Adipose tissue (tissue), 3 donors: ENCODE measurements around the gene COL20A1. TPM values are rescaled to one million over a fixed set of nuclear protein-coding genes. Genes with fewer than 3 reads are reported as not detected.
"Not testable (repeated sequence)": the region's sequence is repeated elsewhere in the genome, so short reads cannot be mapped to it uniquely, and the experiment has no call there.

Source experiments
- H3K27ac ChIP-seq: one replicate; pipeline ENCODE4 v1.5.1; 2013; ENCODE audit warnings: low read depth, low read length
- WGBS, 3 donors: extraction: QIAGEN DNeasy Blood & Tissue Kit; methylation state at CpG; one replicate each; pipeline ENCODE4 v1.1.7; 2013; 5-methylcytosine and 5-hydroxymethylcytosine counted together
- polyA plus RNA-seq, 3 donors: library from polyadenylated mRNA; stranded (reverse); fragments of 200-250 nt; gene quantifications; one replicate each; pipeline ENCODE4 v1.2.3, GENCODE V29; 2013
- donor health status: healthy with polysubstance abuse.
- donor health status: Bipolar disorder and iron deficiency.
- donor health status: healthy.

Gene COL20A1
- polyA plus RNA-seq, 3 donors = not detected

GRCh38 chr20:63372971-63373885 is 80.2 kb downstream of the COL20A1 start:
- 61 to 70% (median 67%) methylated on average over 34 of the region's 34 CpGs for WGBS, 3 donors
- no peak overlapping the region for H3K27ac ChIP-seq

GRCh38 chr20:63373996-63374395 is 81.0 kb downstream of the COL20A1 start:
- no peak overlapping the region for H3K27ac ChIP-seq
- 63 to 86% (median 85%) methylated on average over 18 to 19 of the region's 19 CpGs for WGBS, 3 donors

- 22 to 65% (median 64%) methylated on average over 12 of the region's 12 CpGs for WGBS, 3 donors
- no peak overlapping the region for H3K27ac ChIP-seq
Measured at GRCh38 chr20:63374504-63374903, 81.5 kb downstream of the COL20A1 start.

DNA sequence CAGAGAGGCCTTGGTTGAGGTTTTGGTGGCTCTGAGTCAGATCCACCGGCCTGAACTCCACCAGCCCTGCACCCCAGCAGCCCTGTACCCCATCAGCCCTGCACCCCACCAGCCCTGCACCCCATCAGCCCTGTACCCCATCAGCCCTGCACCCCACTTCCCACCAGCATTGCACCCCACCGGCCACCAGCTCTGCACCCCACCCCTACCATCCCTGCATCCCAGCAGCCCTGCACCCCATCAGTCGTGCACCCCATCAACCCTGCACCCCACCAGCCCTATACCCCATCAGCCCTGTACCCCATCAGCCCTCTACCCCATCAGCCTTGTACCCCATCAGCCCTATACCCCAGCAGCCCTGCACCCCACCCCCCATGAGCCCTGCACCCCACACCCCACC is 82.5 kb downstream of the COL20A1 start:
- WGBS, 3 donors = 48 to 93% (median 87%) methylated on average over 3 of the region's 3 CpGs

DNA sequence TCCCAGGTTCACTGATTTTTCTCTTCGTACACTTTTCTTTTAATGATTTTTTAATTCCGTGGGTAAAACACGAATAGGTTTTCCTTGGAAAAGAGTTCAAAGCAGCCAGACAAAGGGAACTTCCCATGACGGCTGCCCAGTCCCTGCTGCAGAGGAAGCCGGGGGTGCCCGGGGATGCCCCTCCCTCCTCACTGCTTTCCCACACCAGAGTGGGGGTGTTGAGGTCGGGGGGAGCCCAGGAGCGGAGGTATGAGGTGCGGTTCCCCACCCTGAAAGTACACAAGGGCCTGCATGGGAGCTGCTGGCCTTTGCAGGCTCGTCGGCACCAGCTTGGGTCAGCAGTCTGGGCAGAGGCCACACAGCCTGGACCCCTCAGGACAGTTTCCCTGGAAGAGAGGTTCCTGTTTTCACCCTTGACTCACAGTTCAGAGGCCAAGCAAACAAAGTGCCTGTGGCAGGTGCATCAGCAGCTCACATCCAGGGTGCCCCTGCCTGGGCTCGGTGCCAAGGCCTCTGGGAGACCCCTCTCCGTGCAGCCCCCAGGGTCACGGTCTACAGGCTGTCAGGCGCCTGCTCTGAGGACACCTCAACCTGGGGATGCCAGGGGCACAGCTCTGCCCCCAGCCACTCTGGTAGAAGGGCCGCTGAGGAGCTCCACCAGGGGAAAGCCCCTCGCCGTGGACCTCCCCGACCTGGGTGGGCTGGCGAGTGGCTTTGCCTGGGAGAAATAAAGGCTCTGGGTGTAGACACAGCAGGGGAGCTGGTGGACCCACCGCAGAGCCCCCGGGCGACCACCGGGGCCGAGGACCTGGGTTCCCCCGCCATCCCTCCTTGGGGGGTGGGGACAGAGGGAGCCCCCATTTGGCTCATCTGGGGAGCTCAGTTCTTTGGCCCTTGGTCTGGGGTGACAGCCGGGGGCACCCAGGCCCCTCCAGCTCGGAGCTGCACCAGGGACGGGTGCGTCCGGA is 83.6 kb downstream of the COL20A1 start:
- H3K27ac ChIP-seq = no peak overlapping the region
- 39 to 46% (median 39%) methylated on average over 29 to 31 of the region's 31 CpGs for WGBS, 3 donors

More for the DNA sequence above, 82.5 kb downstream of the COL20A1 start:
- no peak overlapping the region for H3K27ac ChIP-seq

GRCh38 chr20:63377256-63377941 is 84.4 kb downstream of the COL20A1 start:
- no peak overlapping the region for H3K27ac ChIP-seq
- WGBS, 3 donors = 8 to 9% (median 9%) methylated on average over 31 to 32 of the region's 32 CpGs

GRCh38 chr20:63377951-63378381 is 85.0 kb downstream of the COL20A1 start:
- no peak overlapping the region for H3K27ac ChIP-seq
- 17 to 41% (median 39%) methylated on average over 15 of the region's 15 CpGs for WGBS, 3 donors

GRCh38 chr20:63378626-63379025 is 85.6 kb downstream of the COL20A1 start:
- no peak overlapping the region for H3K27ac ChIP-seq
- 52 to 61% (median 58%) methylated on average over 12 of the region's 12 CpGs for WGBS, 3 donors

DNA sequence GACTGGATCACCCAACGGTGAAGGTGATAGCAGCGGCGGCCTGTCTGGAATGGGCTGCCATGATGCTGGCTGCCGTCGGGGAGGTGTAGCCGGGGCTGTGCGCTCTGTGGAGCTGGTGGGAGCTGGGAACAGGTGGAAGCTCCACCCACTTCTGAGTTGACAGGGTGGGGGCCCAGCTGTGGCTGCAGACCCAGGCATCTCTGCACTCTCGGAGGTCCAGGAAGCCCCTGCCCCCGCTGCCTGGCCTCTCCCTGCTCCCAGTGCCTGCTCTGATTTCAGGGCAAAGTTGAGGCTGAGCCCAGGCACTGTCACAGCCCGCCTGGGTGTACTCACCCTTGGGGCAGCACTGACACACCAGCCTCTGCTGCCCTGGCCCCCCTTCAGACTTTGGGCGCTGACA is 86.3 kb downstream of the COL20A1 start:
- no peak overlapping the region for H3K27ac ChIP-seq
- WGBS, 3 donors = 67 to 83% (median 74%) methylated on average over 11 of the region's 11 CpGs

GRCh38 chr20:63379872-63380271 is 86.9 kb downstream of the COL20A1 start:
- WGBS, 3 donors = 78 to 90% (median 88%) methylated on average over 8 to 9 of the region's 9 CpGs

DNA sequence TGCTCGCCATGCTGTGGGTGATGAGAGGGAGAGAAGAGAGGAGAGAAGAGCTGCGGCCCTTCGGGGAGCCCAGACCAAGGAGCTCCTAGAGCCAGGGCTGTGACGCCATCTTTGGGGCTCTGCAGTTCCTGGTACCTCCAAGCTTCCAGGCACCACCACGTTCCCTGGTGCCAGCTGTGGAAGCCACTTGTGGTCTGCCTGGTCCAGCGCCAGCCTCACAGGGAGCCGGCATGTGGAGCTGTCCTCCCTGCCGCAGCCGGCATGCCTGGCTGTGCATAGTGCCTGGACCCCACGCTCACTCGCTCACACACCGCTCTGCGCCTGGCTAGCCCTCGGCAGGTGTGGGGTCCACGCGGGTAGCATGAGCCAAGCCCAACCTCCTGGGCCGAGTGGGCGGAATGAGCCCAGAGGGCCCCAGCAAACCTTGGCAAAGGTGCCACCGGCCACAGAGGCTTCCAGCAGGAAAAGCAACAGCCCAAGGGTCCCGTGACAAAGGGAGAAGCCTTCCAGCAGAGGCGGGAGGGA is 87.4 kb downstream of the COL20A1 start:
- no peak overlapping the region for H3K27ac ChIP-seq
- 89 to 92% (median 91%) methylated on average over 20 to 21 of the region's 21 CpGs for WGBS, 3 donors

More at GRCh38 chr20:63379872-63380271, 86.9 kb downstream of the COL20A1 start:
- H3K27ac ChIP-seq = not testable (repeated sequence)

DNA sequence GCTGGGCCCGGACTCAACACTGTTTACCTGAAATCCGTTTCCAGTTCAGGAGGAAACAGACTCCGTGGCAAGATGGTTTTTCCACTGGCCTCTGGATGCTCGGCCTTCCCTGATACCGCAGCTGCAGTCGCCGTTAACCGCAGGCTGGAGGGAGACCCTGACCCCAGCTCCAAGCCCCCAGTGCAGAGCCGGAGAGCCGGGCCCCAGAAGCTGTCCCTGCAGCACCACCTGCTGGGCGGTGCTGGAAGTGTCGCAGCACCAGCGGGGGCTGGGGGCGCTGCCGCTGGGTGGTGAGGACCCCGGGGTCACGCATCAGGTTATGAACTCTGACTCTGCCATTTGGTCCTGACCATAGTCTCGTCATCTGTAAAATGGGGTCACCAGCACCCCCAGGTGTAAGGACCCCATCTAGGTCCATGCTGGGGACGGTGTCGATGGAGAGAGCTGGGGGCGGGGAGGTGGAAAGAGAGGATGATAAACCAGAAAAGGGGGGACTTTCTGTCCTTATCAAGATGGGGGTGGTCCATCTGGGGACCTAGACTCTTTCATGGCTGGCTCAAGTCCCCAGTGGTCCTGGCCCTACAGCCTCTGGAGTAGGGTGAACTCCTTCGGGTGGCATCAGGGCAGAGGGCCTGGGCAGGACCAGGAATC is 88.9 kb downstream of the COL20A1 start:
- 17 to 22% (median 20%) methylated on average over 22 of the region's 22 CpGs for WGBS, 3 donors

GRCh38 chr20:63382551-63383300 is 89.7 kb downstream of the COL20A1 start:
- WGBS, 3 donors = 54 to 69% (median 66%) methylated on average over 17 of the region's 17 CpGs
- H3K27ac ChIP-seq = no peak overlapping the region

More for the DNA sequence above, 88.9 kb downstream of the COL20A1 start:
- H3K27ac ChIP-seq = no peak overlapping the region

DNA sequence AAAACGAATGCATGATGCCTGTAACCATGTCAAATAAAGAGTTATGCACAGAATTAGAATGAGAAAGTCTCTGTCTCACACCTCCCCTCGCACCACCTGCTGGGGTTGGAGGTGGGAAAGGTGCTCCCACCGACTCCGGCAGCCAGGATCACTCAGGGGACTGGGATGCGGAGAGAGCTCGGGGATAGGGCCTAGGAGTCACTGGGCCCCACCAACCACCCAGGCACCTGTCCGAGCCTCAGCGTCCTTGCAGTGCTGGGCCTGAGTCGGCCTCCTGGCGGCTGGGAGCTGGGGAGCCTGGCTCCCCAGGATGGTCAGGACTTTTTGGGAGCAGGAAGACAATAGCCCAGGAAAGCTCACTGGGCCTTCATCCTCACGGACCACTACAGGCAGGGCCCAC is 90.6 kb downstream of the COL20A1 start:
- no peak overlapping the region for H3K27ac ChIP-seq
- 45 to 64% (median 61%) methylated on average over 11 of the region's 11 CpGs for WGBS, 3 donors

- H3K27ac ChIP-seq = no peak overlapping the region
- WGBS, 3 donors = 68 to 83% (median 80%) methylated on average over 18 of the region's 18 CpGs
Measured at GRCh38 chr20:63384336-63384735, 91.3 kb downstream of the COL20A1 start.
